Osteoblast (primary cell): ENCODE measurements around the gene LZTS3. TPM values are rescaled to one million over a fixed set of nuclear protein-coding genes. Genes with fewer than 3 reads are reported as not detected.

ENCODE experiments used
- DNase-seq: peaks from one replicate; pipeline ENCODE4 v3.0.0; 2011; ENCODE audit warnings: low spot score, mixed read lengths; ENCODE audit not compliant: insufficient read length; ENCODE audit errors: missing footprints
- H2AFZ ChIP-seq: 2 replicates; pipeline ENCODE4 v1.6.0; 2011; ENCODE audit warnings: mild to moderate bottlenecking, low read length
- H3K27ac ChIP-seq: 2 replicates; pipeline ENCODE4 v1.5.1; 2011; ENCODE audit warnings: mild to moderate bottlenecking, low read depth, low read length, moderate library complexity
- H3K27me3 ChIP-seq: 2 replicates; pipeline ENCODE4 v1.6.0; 2012; ENCODE audit warnings: mild to moderate bottlenecking, control low read depth, inconsistent platforms, low read length, moderate library complexity; ENCODE audit not compliant: insufficient read depth
- H3K36me3 ChIP-seq: 2 replicates; pipeline ENCODE4 v1.5.1; 2011; ENCODE audit warnings: mild to moderate bottlenecking, low read length, control low read depth, moderate library complexity; ENCODE audit not compliant: insufficient read depth
- H3K4me1 ChIP-seq: 2 replicates; pipeline ENCODE4 v1.5.1; 2011; ENCODE audit warnings: mild to moderate bottlenecking, low read length, control low read depth, moderate library complexity; ENCODE audit not compliant: insufficient read depth
- H3K4me2 ChIP-seq: 2 replicates; pipeline ENCODE4 v1.6.0; 2011; ENCODE audit warnings: mild to moderate bottlenecking, low read length; ENCODE audit not compliant: insufficient read depth
- H3K4me3 ChIP-seq: fragments of 200-600 bp; sonication (generic); 3 replicates; pipeline ENCODE4 v1.5.1; 2012; ENCODE audit warnings: mild to moderate bottlenecking, low read length, inconsistent platforms; ENCODE audit not compliant: insufficient read depth
- H3K79me2 ChIP-seq: 2 replicates; pipeline ENCODE4 v1.6.0; 2012; ENCODE audit warnings: mild to moderate bottlenecking, low read length, control low read depth, inconsistent platforms; ENCODE audit not compliant: insufficient read depth
- H3K9me3 ChIP-seq: 2 replicates; pipeline ENCODE4 v1.5.1; 2011; ENCODE audit warnings: low read depth, low read length, control low read depth
- H4K20me1 ChIP-seq: 2 replicates; pipeline ENCODE4 v1.6.0; 2012; ENCODE audit warnings: mild to moderate bottlenecking, low read length, control low read depth; ENCODE audit not compliant: insufficient read depth
- CTCF ChIP-seq: IDR thresholded peaks from 2 replicates; pipeline ENCODE4 v1.5.1; 2011; ENCODE audit warnings: mild to moderate bottlenecking, low read depth, low read length, moderate library complexity; ENCODE audit errors: extremely low read depth
- total RNA-seq: library from RNA; depleted of rRNA; stranded (reverse); fragments of >200 nt; gene quantifications from 2 replicates; pipeline ENCODE4 v1.2.3, GENCODE V29; 2012

LZTS3 gene
- total RNA-seq, 1 donor: 3.6 TPM

GRCh38 chr20:3173610-3174441 lies 477 bp upstream of the LZTS3 start:
- Histone ChIP-seq H4K20me1 (no peaks in the 10 kb centered on the region), H3K36me3 (no peaks in the 10 kb centered on the region), H3K79me2 (no peaks in the 10 kb centered on the region), H3K9me3 (no peaks in the 10 kb centered on the region), H3K4me1 (peaks cover 6% of the 10 kb centered on the region), H3K27me3 (peaks cover 10% of the 10 kb centered on the region), H3K27ac (peak overlapping the region; percentile 60), H2AFZ (peak overlapping the region; percentile 92), H3K4me2 (peak overlapping the region; percentile 83), H3K4me3 (peak overlapping the region; percentile 89)
- TF ChIP-seq CTCF: no peak
- DNase-seq: peak; percentile 100

- Histone ChIP-seq H3K79me2 (no peaks in the 10 kb centered on the region), H3K4me1 (peaks cover 6% of the 10 kb centered on the region), H3K27me3 (peaks cover 10% of the 10 kb centered on the region), H3K36me3 (no peaks in the 10 kb centered on the region), H3K9me3 (no peaks in the 10 kb centered on the region), H4K20me1 (no peaks in the 10 kb centered on the region), H3K4me3 (peak overlapping the region; percentile 89), H3K4me2 (peak overlapping the region; percentile 83), H2AFZ (no peak overlapping the region), H3K27ac (no peak overlapping the region)
- no peak for TF ChIP-seq CTCF
- peak; percentile 84 for DNase-seq
These were observed 1.0 kb downstream of the LZTS3 start for GRCh38 chr20:3172126-3172932.

- no peak overlapping the region for H2AFZ ChIP-seq
- no peak overlapping the region for H3K4me3 ChIP-seq
- H3K79me2 ChIP-seq: no peaks in the 10 kb centered on the region
- no peaks in the 10 kb centered on the region for H3K9me3 ChIP-seq
- H3K27me3 ChIP-seq: peaks cover 10% of the 10 kb centered on the region
- peaks cover 6% of the 10 kb centered on the region for H3K4me1 ChIP-seq
- no peaks in the 10 kb centered on the region for H4K20me1 ChIP-seq
- H3K4me2 ChIP-seq: no peak overlapping the region
- no peaks in the 10 kb centered on the region for H3K36me3 ChIP-seq
- H3K27ac ChIP-seq: no peak overlapping the region
- TF ChIP-seq CTCF: no peak
- no peak for DNase-seq
These were observed 1.8 kb downstream of the LZTS3 start for GRCh38 chr20:3171391-3172125.
